Measurements from ENCODE around the gene NR2F2.

GRCh38 chr15:96350934-96351724, 20.6 kb downstream of the NR2F2 start:
- TF ChIP-seq CTCF (IDR thresholded peaks at IDR 0.05; ENCODE audit: borderline replicate concordance, extremely low read depth, low read length, poor library complexity, severe bottlenecking) (no peak), EZH2 (IDR thresholded peaks at IDR 0.05; ENCODE audit: borderline replicate concordance, low read depth, low read length, severe bottlenecking) (no peak)

Data from DND-41 (cell line).